PC-9 (cell line): Measurements from ENCODE around the gene LDHAL6B.

ENCODE experiments used
- EZH2 ChIP-seq: fragments of 200-600 bp; sonication (generic); IDR thresholded peaks from 2 replicates; pipeline ENCODE4 v1.8.0; 2017; ENCODE audit warnings: antibody characterized with exemption, low read depth
- TF ChIP-seq, protein P1 (sequence below): fragments of 200-600 bp; sonication (generic); conservative IDR thresholded peaks from 2 replicates; pipeline ENCODE4 v1.6.1; 2017; ENCODE audit warnings: mixed run types, antibody characterized with exemption, mild to moderate bottlenecking, moderate library complexity

- TF ChIP-seq, protein P1, sequence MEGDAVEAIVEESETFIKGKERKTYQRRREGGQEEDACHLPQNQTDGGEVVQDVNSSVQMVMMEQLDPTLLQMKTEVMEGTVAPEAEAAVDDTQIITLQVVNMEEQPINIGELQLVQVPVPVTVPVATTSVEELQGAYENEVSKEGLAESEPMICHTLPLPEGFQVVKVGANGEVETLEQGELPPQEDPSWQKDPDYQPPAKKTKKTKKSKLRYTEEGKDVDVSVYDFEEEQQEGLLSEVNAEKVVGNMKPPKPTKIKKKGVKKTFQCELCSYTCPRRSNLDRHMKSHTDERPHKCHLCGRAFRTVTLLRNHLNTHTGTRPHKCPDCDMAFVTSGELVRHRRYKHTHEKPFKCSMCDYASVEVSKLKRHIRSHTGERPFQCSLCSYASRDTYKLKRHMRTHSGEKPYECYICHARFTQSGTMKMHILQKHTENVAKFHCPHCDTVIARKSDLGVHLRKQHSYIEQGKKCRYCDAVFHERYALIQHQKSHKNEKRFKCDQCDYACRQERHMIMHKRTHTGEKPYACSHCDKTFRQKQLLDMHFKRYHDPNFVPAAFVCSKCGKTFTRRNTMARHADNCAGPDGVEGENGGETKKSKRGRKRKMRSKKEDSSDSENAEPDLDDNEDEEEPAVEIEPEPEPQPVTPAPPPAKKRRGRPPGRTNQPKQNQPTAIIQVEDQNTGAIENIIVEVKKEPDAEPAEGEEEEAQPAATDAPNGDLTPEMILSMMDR: no peak
- no peak for TF ChIP-seq EZH2
Observed at GRCh38 chr15:59223736-59224135, 17.1 kb downstream of the LDHAL6B start.
